Measurements from ENCODE around the gene SERPINA1. TPM values are rescaled to one million over a fixed set of nuclear protein-coding genes. Genes with fewer than 3 reads are reported as not detected.

Gene SERPINA1
- total RNA-seq, 1 experiment from 2014 or later = 4.9 TPM

- DNase-seq (ENCODE audit: low read depth, low spot score) (no peak), ATAC-seq (no peak)
- H3K9me3 ChIP-seq (ENCODE audit: control insufficient read depth, insufficient read depth, low read depth, low read length) = no peaks in the 10 kb centered on the region
- H3K4me3 ChIP-seq (ENCODE audit: low read depth in 2 of 2, low read length in 2 of 2) = no peak overlapping the region
- ChIA-PET CTCF (no interaction called here), POLR2A (no interaction called here)
- no peak for TF ChIP-seq REST (IDR thresholded peaks at IDR 0.05; ENCODE audit: insufficient read depth in 1 of 2, low read depth in 2 of 2, low read length in 1 of 2)
- no peak for TF ChIP-seq TCF7L2 (IDR thresholded peaks at IDR 0.05; ENCODE audit: low read depth, low read length)
- no peak for TF ChIP-seq CTCF (IDR thresholded peaks at IDR 0.05)
- TF ChIP-seq SIN3A (IDR thresholded peaks at IDR 0.05; ENCODE audit: borderline replicate concordance, insufficient read depth, low read depth, low read length) = no peak
- TF ChIP-seq POLR2AphosphoS5 (IDR thresholded peaks at IDR 0.05; ENCODE audit: low read depth, low read length) = no peak
- H3K36me3 ChIP-seq (ENCODE audit: control insufficient read depth, insufficient read depth, low read length) = no peaks in the 10 kb centered on the region
- in situ Hi-C loops (cut with HindIII; ENCODE audit: low pct_unique_long_range_greater_than_20kb, low sequenced_read_pairs) = no loop called here
- intact Hi-C loops (cut with micrococcal nuclease; ENCODE audit: unreplicated experiment) = no loop called here
- H3K4me1 ChIP-seq (ENCODE audit: control insufficient read depth, insufficient read depth, low read length) = no peaks in the 10 kb centered on the region
- no peak overlapping the region for H3K27ac ChIP-seq (ENCODE audit: low read length)
- no TSS peak for BruUV-seq (replicated peaks)
- H3K27me3 ChIP-seq (ENCODE audit: control insufficient read depth, insufficient read depth, low read length) = no peaks in the 10 kb centered on the region
These were observed 9.1 kb upstream of the SERPINA1 start for GRCh38 chr14:94397289-94398181.

- no peak overlapping the region for H3K27ac ChIP-seq (ENCODE audit: low read length)
- no peak for ATAC-seq
- H3K4me3 ChIP-seq (ENCODE audit: low read depth in 2 of 2, low read length in 2 of 2) = no peak overlapping the region
- no peak for DNase-seq (ENCODE audit: low read depth, low spot score)
- no peaks in the 10 kb centered on the region for H3K4me1 ChIP-seq (ENCODE audit: control insufficient read depth, insufficient read depth, low read length)
- H3K36me3 ChIP-seq (ENCODE audit: control insufficient read depth, insufficient read depth, low read length) = no peaks in the 10 kb centered on the region
- ChIA-PET CTCF (no interaction called here), POLR2A (no interaction called here)
- in situ Hi-C loops (cut with HindIII; ENCODE audit: low pct_unique_long_range_greater_than_20kb, low sequenced_read_pairs) = no loop called here
- no TSS peak for BruUV-seq (replicated peaks)
- no peaks in the 10 kb centered on the region for H3K27me3 ChIP-seq (ENCODE audit: control insufficient read depth, insufficient read depth, low read length)
- intact Hi-C loops (cut with micrococcal nuclease; ENCODE audit: unreplicated experiment) = no loop called here
- H3K9me3 ChIP-seq (ENCODE audit: control insufficient read depth, insufficient read depth, low read depth, low read length) = no peaks in the 10 kb centered on the region
- no peak for TF ChIP-seq TCF7L2 (IDR thresholded peaks at IDR 0.05; ENCODE audit: low read depth, low read length)
- no peak for TF ChIP-seq REST (IDR thresholded peaks at IDR 0.05; ENCODE audit: insufficient read depth in 1 of 2, low read depth in 2 of 2, low read length in 1 of 2)
- TF ChIP-seq POLR2AphosphoS5 (IDR thresholded peaks at IDR 0.05; ENCODE audit: low read depth, low read length) = no peak
- no peak for TF ChIP-seq SIN3A (IDR thresholded peaks at IDR 0.05; ENCODE audit: borderline replicate concordance, insufficient read depth, low read depth, low read length)
- TF ChIP-seq CTCF (IDR thresholded peaks at IDR 0.05) = no peak
These were observed 8.3 kb upstream of the SERPINA1 start for GRCh38 chr14:94396628-94397225.

All from Panc1 (cell line).